ENCODE results near the gene CASZ1.

Gene CASZ1

DNA sequence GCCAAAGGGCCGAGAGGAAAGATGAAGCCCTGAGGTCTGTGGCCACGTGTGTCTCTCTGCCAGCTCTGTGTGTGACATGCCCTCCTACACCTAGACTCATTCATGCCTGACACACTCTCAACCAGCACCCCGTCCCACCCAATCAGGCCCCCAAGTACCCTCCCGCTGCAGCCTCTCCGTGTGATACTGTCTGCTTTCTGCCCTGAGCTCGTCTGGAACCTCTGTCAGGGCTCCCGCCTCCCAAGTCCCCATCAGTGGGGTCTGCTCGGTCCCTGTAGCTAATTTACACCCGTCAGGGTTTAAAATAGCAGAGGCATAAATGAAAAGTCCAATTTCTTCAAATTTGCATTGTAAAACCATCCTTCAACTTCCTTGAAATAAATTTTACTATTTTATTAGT lies 20.7 kb downstream of the CASZ1 start:
- H3K4me3 ChIP-seq (ENCODE audit: low read depth in 1 of 5, low read length in 5 of 5) = no peak overlapping the region
- H3K4me1 ChIP-seq (ENCODE audit: control insufficient read depth in 5 of 5, insufficient read depth in 5 of 5, low read length in 5 of 5) = no peaks in the 10 kb centered on the region
- no peaks in the 10 kb centered on the region for H3K9me3 ChIP-seq (ENCODE audit: control insufficient read depth in 5 of 5, low read length in 5 of 5)
- H3K27ac ChIP-seq (ENCODE audit: low read depth, low read length) = no peak overlapping the region
- no peaks in the 10 kb centered on the region for H3K36me3 ChIP-seq (ENCODE audit: control insufficient read depth in 5 of 5, insufficient read depth in 5 of 5, low read length in 5 of 5)
- H3K9ac ChIP-seq (ENCODE audit: low read length in 5 of 5) = no peak overlapping the region
- peaks cover 4 to 14% (median 14%) of the 10 kb centered on the region in 5 donors for H3K27me3 ChIP-seq (ENCODE audit: control insufficient read depth in 5 of 5, insufficient read depth in 4 of 5, low read length in 5 of 5)

GRCh38 chr1:10774615-10775310 lies 21.7 kb downstream of the CASZ1 start:
- Histone ChIP-seq H3K4me1 (ENCODE audit: control insufficient read depth in 5 of 5, insufficient read depth in 5 of 5, low read length in 5 of 5) (no peaks in the 10 kb centered on the region), H3K4me3 (ENCODE audit: low read depth in 1 of 5, low read length in 5 of 5) (no peak overlapping the region), H3K36me3 (ENCODE audit: control insufficient read depth in 5 of 5, insufficient read depth in 5 of 5, low read length in 5 of 5) (no peaks in the 10 kb centered on the region), H3K27ac (ENCODE audit: low read depth, low read length) (no peak overlapping the region), H3K27me3 (ENCODE audit: control insufficient read depth in 5 of 5, insufficient read depth in 4 of 5, low read length in 5 of 5) (peaks cover 4 to 16% (median 10%) of the 10 kb centered on the region in 5 donors), H3K9ac (ENCODE audit: low read length in 5 of 5) (no peak overlapping the region), H3K9me3 (ENCODE audit: control insufficient read depth in 5 of 5, low read length in 5 of 5) (no peaks in the 10 kb centered on the region)

GRCh38 chr1:10773851-10774614 lies 22.4 kb downstream of the CASZ1 start:
- Histone ChIP-seq H3K27me3 (ENCODE audit: control insufficient read depth in 5 of 5, insufficient read depth in 4 of 5, low read length in 5 of 5) (peaks cover 4 to 16% (median 9%) of the 10 kb centered on the region in 5 donors), H3K27ac (ENCODE audit: low read depth, low read length) (no peak overlapping the region), H3K9ac (ENCODE audit: low read length in 5 of 5) (no peak overlapping the region), H3K4me1 (ENCODE audit: control insufficient read depth in 5 of 5, insufficient read depth in 5 of 5, low read length in 5 of 5) (no peaks in the 10 kb centered on the region), H3K4me3 (ENCODE audit: low read depth in 1 of 5, low read length in 5 of 5) (no peak overlapping the region), H3K9me3 (ENCODE audit: control insufficient read depth in 5 of 5, low read length in 5 of 5) (no peaks in the 10 kb centered on the region), H3K36me3 (ENCODE audit: control insufficient read depth in 5 of 5, insufficient read depth in 5 of 5, low read length in 5 of 5) (no peaks in the 10 kb centered on the region)

GRCh38 chr1:10773376-10773775 lies 23.1 kb downstream of the CASZ1 start:
- H3K27me3 ChIP-seq (ENCODE audit: control insufficient read depth in 5 of 5, insufficient read depth in 4 of 5, low read length in 5 of 5) = peaks cover 4 to 16% (median 9%) of the 10 kb centered on the region in 5 donors
- H3K4me1 ChIP-seq (ENCODE audit: control insufficient read depth in 5 of 5, insufficient read depth in 5 of 5, low read length in 5 of 5) = no peaks in the 10 kb centered on the region
- H3K27ac ChIP-seq (ENCODE audit: low read depth, low read length) = no peak overlapping the region
- H3K4me3 ChIP-seq (ENCODE audit: low read depth in 1 of 5, low read length in 5 of 5) = no peak overlapping the region
- H3K9ac ChIP-seq (ENCODE audit: low read length in 5 of 5) = no peak overlapping the region
- no peaks in the 10 kb centered on the region for H3K9me3 ChIP-seq (ENCODE audit: control insufficient read depth in 5 of 5, low read length in 5 of 5)
- no peaks in the 10 kb centered on the region for H3K36me3 ChIP-seq (ENCODE audit: control insufficient read depth in 5 of 5, insufficient read depth in 5 of 5, low read length in 5 of 5)

DNA sequence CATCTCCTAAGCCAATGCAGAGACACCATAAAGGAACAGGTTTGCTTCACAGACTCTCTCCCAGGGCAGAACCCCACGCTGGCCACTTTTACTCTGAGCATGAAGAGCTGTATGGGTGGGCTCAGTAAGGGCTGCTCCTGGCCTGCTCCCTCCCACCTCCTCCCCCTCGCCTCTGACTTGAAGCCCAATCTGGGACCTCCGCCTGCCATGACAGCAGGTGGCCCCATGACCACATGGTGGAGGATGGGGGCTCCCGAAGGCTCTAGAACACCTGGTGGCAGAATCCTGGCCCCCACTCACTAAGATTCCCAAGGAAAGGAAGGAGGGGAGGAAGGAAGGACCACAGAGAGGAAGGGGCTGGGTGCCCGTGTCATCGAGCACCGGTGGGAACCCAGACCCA lies 23.7 kb downstream of the CASZ1 start:
- H3K27ac ChIP-seq (ENCODE audit: low read depth, low read length) = no peak overlapping the region
- no peaks in the 10 kb centered on the region for H3K4me1 ChIP-seq (ENCODE audit: control insufficient read depth in 5 of 5, insufficient read depth in 5 of 5, low read length in 5 of 5)
- no peak overlapping the region for H3K4me3 ChIP-seq (ENCODE audit: low read depth in 1 of 5, low read length in 5 of 5)

GRCh38 chr1:10771789-10772188 lies 24.7 kb downstream of the CASZ1 start:
- Histone ChIP-seq H3K27ac (ENCODE audit: low read depth, low read length) (no peak overlapping the region), H3K9ac (ENCODE audit: low read length in 5 of 5) (no peak overlapping the region), H3K36me3 (ENCODE audit: control insufficient read depth in 5 of 5, insufficient read depth in 5 of 5, low read length in 5 of 5) (no peaks in the 10 kb centered on the region), H3K4me1 (ENCODE audit: control insufficient read depth in 5 of 5, insufficient read depth in 5 of 5, low read length in 5 of 5) (peaks cover 0 to under 1% (median 0%) of the 10 kb centered on the region in 5 donors), H3K27me3 (ENCODE audit: control insufficient read depth in 5 of 5, insufficient read depth in 4 of 5, low read length in 5 of 5) (peaks cover 4 to 14% (median 5%) of the 10 kb centered on the region in 5 donors), H3K9me3 (ENCODE audit: control insufficient read depth in 5 of 5, low read length in 5 of 5) (no peaks in the 10 kb centered on the region), H3K4me3 (ENCODE audit: low read depth in 1 of 5, low read length in 5 of 5) (no peak overlapping the region)

More for the DNA sequence above, 23.7 kb downstream of the CASZ1 start:
- Histone ChIP-seq H3K9me3 (ENCODE audit: control insufficient read depth in 5 of 5, low read length in 5 of 5) (no peaks in the 10 kb centered on the region), H3K36me3 (ENCODE audit: control insufficient read depth in 5 of 5, insufficient read depth in 5 of 5, low read length in 5 of 5) (no peaks in the 10 kb centered on the region), H3K9ac (ENCODE audit: low read length in 5 of 5) (no peak overlapping the region), H3K27me3 (ENCODE audit: control insufficient read depth in 5 of 5, insufficient read depth in 4 of 5, low read length in 5 of 5) (peaks cover 4 to 16% (median 9%) of the 10 kb centered on the region in 5 donors)

GRCh38 chr1:10768552-10768951 lies 27.9 kb downstream of the CASZ1 start:
- H3K36me3 ChIP-seq (ENCODE audit: control insufficient read depth in 5 of 5, insufficient read depth in 5 of 5, low read length in 5 of 5) = no peaks in the 10 kb centered on the region
- no peak overlapping the region for H3K9ac ChIP-seq (ENCODE audit: low read length in 5 of 5)
- H3K9me3 ChIP-seq (ENCODE audit: control insufficient read depth in 5 of 5, low read length in 5 of 5) = no peaks in the 10 kb centered on the region
- H3K27ac ChIP-seq (ENCODE audit: low read depth, low read length) = no peak overlapping the region
- H3K4me3 ChIP-seq (ENCODE audit: low read depth in 1 of 5, low read length in 5 of 5) = no peak overlapping the region
- peaks cover 0 to 30% (median 9%) of the 10 kb centered on the region in 5 donors for H3K4me1 ChIP-seq (ENCODE audit: control insufficient read depth in 5 of 5, insufficient read depth in 5 of 5, low read length in 5 of 5)
- peaks cover 0 to 19% (median 10%) of the 10 kb centered on the region in 5 donors for H3K27me3 ChIP-seq (ENCODE audit: control insufficient read depth in 5 of 5, insufficient read depth in 4 of 5, low read length in 5 of 5)

DNA sequence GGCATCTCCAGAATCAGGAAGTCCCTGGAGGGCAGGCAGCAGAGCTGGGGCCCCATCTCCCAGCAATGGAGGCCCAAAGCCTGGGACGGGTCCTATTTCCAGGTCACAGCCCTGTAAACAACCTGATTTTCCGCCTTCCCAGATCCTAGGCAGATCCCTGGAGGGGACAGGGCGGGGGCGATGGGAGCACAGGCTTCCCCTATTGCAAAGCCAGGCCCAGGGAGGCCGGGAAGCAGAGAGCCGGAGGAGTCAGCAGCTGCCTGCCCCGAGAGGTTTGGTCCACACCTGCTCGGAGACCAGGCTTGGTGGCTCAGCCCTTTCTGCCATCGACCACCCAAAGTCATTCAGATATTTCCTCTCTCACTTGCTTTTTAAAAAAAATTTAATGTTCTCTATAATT lies 29.2 kb downstream of the CASZ1 start:
- H3K36me3 ChIP-seq (ENCODE audit: control insufficient read depth in 5 of 5, insufficient read depth in 5 of 5, low read length in 5 of 5) = no peaks in the 10 kb centered on the region
- no peak overlapping the region for H3K9ac ChIP-seq (ENCODE audit: low read length in 5 of 5)
- H3K4me3 ChIP-seq (ENCODE audit: low read depth in 1 of 5, low read length in 5 of 5) = no peak overlapping the region
- no peak overlapping the region for H3K27ac ChIP-seq (ENCODE audit: low read depth, low read length)
- no peaks in the 10 kb centered on the region for H3K9me3 ChIP-seq (ENCODE audit: control insufficient read depth in 5 of 5, low read length in 5 of 5)
- H3K27me3 ChIP-seq (ENCODE audit: control insufficient read depth in 5 of 5, insufficient read depth in 4 of 5, low read length in 5 of 5) = peaks cover 3 to 18% (median 10%) of the 10 kb centered on the region in 5 donors
- peaks cover 0 to 42% (median 19%) of the 10 kb centered on the region in 5 donors for H3K4me1 ChIP-seq (ENCODE audit: control insufficient read depth in 5 of 5, insufficient read depth in 5 of 5, low read length in 5 of 5)

GRCh38 chr1:10765734-10766478 lies 30.5 kb downstream of the CASZ1 start:
- peaks cover 0 to 10% (median 6%) of the 10 kb centered on the region in 5 donors for H3K27me3 ChIP-seq (ENCODE audit: control insufficient read depth in 5 of 5, insufficient read depth in 4 of 5, low read length in 5 of 5)
- H3K36me3 ChIP-seq (ENCODE audit: control insufficient read depth in 5 of 5, insufficient read depth in 5 of 5, low read length in 5 of 5) = no peaks in the 10 kb centered on the region
- no peaks in the 10 kb centered on the region for H3K9me3 ChIP-seq (ENCODE audit: control insufficient read depth in 5 of 5, low read length in 5 of 5)
- H3K4me3 ChIP-seq (ENCODE audit: low read depth in 1 of 5, low read length in 5 of 5) = no peak overlapping the region
- peaks cover 0 to 56% (median 31%) of the 10 kb centered on the region in 5 donors for H3K4me1 ChIP-seq (ENCODE audit: control insufficient read depth in 5 of 5, insufficient read depth in 5 of 5, low read length in 5 of 5)
- H3K9ac ChIP-seq (ENCODE audit: low read length in 5 of 5) = no peak overlapping the region
- no peak overlapping the region for H3K27ac ChIP-seq (ENCODE audit: low read depth, low read length)
